HL-60 (cell line): Measurements from ENCODE around the gene SARS2.

Experiments
- POLR2AphosphoS5 ChIP-seq: IDR thresholded peaks from 2 replicates; pipeline ENCODE4 v1.6.1; 2012; ENCODE audit warnings: low read depth
- TF ChIP-seq, protein P1 (sequence below): IDR thresholded peaks from one replicate; pipeline ENCODE4 v1.5.1; 2011; ENCODE audit warnings: low read length, control low read depth, inconsistent platforms; ENCODE audit not compliant: insufficient read depth
- TF ChIP-seq, protein P2 (sequence below): IDR thresholded peaks from 2 replicates; pipeline ENCODE4 v1.6.1; 2012; ENCODE audit warnings: low read depth; ENCODE audit not compliant: insufficient replicate concordance

DNA sequence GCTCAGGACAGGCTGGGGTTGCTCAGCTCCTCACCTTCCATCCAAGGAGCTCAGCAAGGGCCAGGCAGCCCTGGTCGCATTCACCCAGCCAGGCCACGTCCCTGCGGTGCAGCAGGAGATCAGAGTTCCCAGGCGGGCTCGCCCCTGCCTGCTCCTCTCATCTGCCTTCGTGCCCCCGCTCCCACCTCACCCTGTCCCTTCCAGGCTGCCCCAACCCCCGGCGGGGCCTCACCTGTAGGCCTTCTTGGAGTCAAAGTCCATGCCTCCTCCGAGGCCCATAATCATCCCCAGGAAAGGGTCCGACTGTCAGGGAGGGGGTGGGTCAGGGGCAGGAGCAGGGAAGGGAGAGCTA lies 51.2 kb downstream of the SARS2 start:
- TF ChIP-seq, protein P1, sequence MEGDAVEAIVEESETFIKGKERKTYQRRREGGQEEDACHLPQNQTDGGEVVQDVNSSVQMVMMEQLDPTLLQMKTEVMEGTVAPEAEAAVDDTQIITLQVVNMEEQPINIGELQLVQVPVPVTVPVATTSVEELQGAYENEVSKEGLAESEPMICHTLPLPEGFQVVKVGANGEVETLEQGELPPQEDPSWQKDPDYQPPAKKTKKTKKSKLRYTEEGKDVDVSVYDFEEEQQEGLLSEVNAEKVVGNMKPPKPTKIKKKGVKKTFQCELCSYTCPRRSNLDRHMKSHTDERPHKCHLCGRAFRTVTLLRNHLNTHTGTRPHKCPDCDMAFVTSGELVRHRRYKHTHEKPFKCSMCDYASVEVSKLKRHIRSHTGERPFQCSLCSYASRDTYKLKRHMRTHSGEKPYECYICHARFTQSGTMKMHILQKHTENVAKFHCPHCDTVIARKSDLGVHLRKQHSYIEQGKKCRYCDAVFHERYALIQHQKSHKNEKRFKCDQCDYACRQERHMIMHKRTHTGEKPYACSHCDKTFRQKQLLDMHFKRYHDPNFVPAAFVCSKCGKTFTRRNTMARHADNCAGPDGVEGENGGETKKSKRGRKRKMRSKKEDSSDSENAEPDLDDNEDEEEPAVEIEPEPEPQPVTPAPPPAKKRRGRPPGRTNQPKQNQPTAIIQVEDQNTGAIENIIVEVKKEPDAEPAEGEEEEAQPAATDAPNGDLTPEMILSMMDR: no peak
- no peak for TF ChIP-seq POLR2AphosphoS5
- TF ChIP-seq, protein P2, sequence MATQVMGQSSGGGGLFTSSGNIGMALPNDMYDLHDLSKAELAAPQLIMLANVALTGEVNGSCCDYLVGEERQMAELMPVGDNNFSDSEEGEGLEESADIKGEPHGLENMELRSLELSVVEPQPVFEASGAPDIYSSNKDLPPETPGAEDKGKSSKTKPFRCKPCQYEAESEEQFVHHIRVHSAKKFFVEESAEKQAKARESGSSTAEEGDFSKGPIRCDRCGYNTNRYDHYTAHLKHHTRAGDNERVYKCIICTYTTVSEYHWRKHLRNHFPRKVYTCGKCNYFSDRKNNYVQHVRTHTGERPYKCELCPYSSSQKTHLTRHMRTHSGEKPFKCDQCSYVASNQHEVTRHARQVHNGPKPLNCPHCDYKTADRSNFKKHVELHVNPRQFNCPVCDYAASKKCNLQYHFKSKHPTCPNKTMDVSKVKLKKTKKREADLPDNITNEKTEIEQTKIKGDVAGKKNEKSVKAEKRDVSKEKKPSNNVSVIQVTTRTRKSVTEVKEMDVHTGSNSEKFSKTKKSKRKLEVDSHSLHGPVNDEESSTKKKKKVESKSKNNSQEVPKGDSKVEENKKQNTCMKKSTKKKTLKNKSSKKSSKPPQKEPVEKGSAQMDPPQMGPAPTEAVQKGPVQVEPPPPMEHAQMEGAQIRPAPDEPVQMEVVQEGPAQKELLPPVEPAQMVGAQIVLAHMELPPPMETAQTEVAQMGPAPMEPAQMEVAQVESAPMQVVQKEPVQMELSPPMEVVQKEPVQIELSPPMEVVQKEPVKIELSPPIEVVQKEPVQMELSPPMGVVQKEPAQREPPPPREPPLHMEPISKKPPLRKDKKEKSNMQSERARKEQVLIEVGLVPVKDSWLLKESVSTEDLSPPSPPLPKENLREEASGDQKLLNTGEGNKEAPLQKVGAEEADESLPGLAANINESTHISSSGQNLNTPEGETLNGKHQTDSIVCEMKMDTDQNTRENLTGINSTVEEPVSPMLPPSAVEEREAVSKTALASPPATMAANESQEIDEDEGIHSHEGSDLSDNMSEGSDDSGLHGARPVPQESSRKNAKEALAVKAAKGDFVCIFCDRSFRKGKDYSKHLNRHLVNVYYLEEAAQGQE: no peak
